Measurements from ENCODE around the gene ZNF385C.

DNA sequence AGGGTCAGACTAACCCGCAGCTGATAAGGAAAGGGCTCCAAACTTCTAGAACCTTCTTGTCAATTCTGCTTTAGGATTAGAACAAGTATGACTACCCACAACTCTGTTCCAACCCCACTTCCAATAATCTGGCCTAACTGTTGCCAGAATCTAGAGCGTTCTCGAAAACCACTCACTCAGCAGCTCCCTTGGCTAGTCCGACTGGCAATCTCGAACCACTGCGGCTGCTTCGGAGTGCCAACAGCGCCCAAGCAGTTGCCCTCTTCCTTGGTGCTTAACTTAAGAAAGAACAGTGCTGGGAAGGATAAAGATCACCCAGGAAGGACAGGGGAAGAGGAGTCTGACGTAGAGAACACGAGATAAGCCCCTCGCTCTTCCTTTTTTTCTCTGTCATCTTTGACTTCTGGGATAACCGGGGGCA lies 81.9 kb downstream of the ZNF385C start:
- TF ChIP-seq POLR2A (IDR thresholded peaks at IDR 0.05) = no peak
- TF ChIP-seq, protein P1, sequence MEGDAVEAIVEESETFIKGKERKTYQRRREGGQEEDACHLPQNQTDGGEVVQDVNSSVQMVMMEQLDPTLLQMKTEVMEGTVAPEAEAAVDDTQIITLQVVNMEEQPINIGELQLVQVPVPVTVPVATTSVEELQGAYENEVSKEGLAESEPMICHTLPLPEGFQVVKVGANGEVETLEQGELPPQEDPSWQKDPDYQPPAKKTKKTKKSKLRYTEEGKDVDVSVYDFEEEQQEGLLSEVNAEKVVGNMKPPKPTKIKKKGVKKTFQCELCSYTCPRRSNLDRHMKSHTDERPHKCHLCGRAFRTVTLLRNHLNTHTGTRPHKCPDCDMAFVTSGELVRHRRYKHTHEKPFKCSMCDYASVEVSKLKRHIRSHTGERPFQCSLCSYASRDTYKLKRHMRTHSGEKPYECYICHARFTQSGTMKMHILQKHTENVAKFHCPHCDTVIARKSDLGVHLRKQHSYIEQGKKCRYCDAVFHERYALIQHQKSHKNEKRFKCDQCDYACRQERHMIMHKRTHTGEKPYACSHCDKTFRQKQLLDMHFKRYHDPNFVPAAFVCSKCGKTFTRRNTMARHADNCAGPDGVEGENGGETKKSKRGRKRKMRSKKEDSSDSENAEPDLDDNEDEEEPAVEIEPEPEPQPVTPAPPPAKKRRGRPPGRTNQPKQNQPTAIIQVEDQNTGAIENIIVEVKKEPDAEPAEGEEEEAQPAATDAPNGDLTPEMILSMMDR (IDR thresholded peaks at IDR 0.05) = no peak
